Measurements from ENCODE around the gene MYO15B. TPM values are rescaled to one million over a fixed set of nuclear protein-coding genes. Genes with fewer than 3 reads are reported as not detected.

Gene MYO15B
- total and polyA plus RNA-seq, 2 of the 13 experiments (the other 11 are each of a cell fraction or from before 2014, with no cell fraction given): 2.8 to 8.1 TPM

DNA sequence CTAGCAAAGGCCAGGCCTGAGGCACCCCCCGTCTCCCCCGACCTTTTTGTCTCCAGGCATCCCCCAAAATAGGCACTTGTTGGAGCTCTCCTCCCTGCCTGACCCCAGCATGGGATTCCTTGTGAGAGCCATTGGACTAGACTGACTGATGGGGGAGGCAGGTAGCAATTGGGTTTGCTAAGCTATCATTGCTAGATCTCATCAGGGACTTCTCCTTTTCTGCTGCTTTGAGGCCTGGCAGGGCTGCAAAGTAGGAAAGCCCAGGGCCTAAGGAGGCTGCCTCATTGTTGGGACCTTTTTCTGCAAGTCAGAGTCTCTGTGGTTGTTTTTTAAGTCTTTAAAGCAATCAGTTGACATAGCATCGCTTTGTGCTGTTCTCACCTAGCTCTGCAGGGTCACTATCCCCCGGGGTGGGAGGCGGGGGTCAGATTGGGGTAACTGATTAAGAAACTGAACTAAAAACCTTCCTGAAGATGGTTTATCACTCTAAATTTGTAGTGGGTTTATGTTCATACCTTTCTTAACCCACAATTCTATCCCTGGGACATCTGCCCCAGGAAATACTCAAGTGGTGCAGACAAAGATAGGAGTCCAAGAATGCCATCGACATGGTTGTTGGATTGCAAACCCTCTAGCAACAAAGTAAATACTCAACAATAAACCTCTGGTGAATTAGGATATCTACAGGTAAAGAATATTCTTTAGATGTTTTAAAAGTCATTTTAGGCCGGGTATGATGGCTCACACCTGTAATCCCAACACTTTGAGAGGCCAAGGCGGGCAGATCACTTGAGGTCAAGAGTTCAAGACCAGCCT, 34.1 kb upstream of the MYO15B start (continued):
- TF ChIP-seq ZNF407 (CRISPR knock-in tag; IDR thresholded peaks at IDR 0.05; ENCODE audit: not compliant biosample characterization) (no peak), TEAD2 (CRISPR knock-in tag; IDR thresholded peaks at IDR 0.05) (no peak), NCOA1 (CRISPR knock-in tag; IDR thresholded peaks at IDR 0.05) (no peak), MBD4 (IDR thresholded peaks at IDR 0.05; ENCODE audit: borderline replicate concordance, low read length) (no peak), E2F1 (CRISPR knock-in tag; IDR thresholded peaks at IDR 0.05) (no peak), GABPB1 (CRISPR knock-in tag; IDR thresholded peaks at IDR 0.05) (no peak), ZBTB44 (CRISPR knock-in tag; IDR thresholded peaks at IDR 0.05) (no peak), RCOR2 (CRISPR knock-in tag; IDR thresholded peaks at IDR 0.05) (no peak), HNF1B (CRISPR knock-in tag; IDR thresholded peaks at IDR 0.05) (0 out of 2 replicates have a peak, but pooled peaks have one; percentile 9), ZNF746 (CRISPR knock-in tag; IDR thresholded peaks at IDR 0.05) (no peak), TAF15 (IDR thresholded peaks at IDR 0.05; ENCODE audit: low read depth, low read length, poor library complexity, severe bottlenecking) (no peak), ZMAT5 (CRISPR knock-in tag; IDR thresholded peaks at IDR 0.05; ENCODE audit: borderline replicate concordance, low read depth) (no peak), ATF7 (IDR thresholded peaks at IDR 0.05) (no peak), ATF7 (CRISPR knock-in tag; IDR thresholded peaks at IDR 0.05) (peak; percentile 12; the same call in 1 of the 2 replicates), GFI1 (CRISPR knock-in tag; IDR thresholded peaks at IDR 0.05; ENCODE audit: borderline replicate concordance) (no peak), AKAP8 (CRISPR knock-in tag; IDR thresholded peaks at IDR 0.05) (no peak)

All from HepG2 (cell line).